IMR-90 (cell line): ENCODE results near the gene NAMPT.

Experiments
- CEBPB ChIP-seq: IDR thresholded peaks from 2 replicates; pipeline ENCODE4 v1.6.1; 2012; ENCODE audit warnings: low read depth, low read length, improper control_type of control experiment
- CHD1 ChIP-seq: IDR thresholded peaks from 2 replicates; pipeline ENCODE4 v1.6.1; 2012; ENCODE audit warnings: low read depth, low read length, improper control_type of control experiment
- CTCF ChIP-seq: conservative IDR thresholded peaks from 2 replicates; pipeline ENCODE4 v1.5.1; 2012; ENCODE audit warnings: mild to moderate bottlenecking, low read depth, low read length, improper control_type of control experiment
- MAFK ChIP-seq: IDR thresholded peaks from 2 replicates; pipeline ENCODE4 v1.6.1; 2012; ENCODE audit warnings: low read depth, low read length, improper control_type of control experiment
- MAZ ChIP-seq: IDR thresholded peaks from 2 replicates; pipeline ENCODE4 v1.6.1; 2012; ENCODE audit warnings: low read depth, mild to moderate bottlenecking, low read length, improper control_type of control experiment, moderate library complexity, borderline replicate concordance
- MXI1 ChIP-seq: IDR thresholded peaks from 2 replicates; pipeline ENCODE4 v1.6.1; 2012; ENCODE audit warnings: low read depth, mild to moderate bottlenecking, low read length, moderate library complexity, borderline replicate concordance
- POLR2A ChIP-seq: IDR thresholded peaks from 2 replicates; pipeline ENCODE4 v1.6.1; 2012; ENCODE audit warnings: mild to moderate bottlenecking, low read depth, low read length
- RAD21 ChIP-seq: IDR thresholded peaks from 2 replicates; pipeline ENCODE4 v1.6.1; 2012; ENCODE audit warnings: low read length, improper control_type of control experiment
- RCOR1 ChIP-seq: IDR thresholded peaks from 2 replicates; pipeline ENCODE4 v1.6.1; 2012; ENCODE audit warnings: mild to moderate bottlenecking, low read length, improper control_type of control experiment; ENCODE audit not compliant: insufficient replicate concordance
- RFX5 ChIP-seq: IDR thresholded peaks from 2 replicates; pipeline ENCODE4 v1.8.0; 2012; ENCODE audit warnings: low read depth, mild to moderate bottlenecking, low read length, moderate library complexity
- SMC3 ChIP-seq: fragments of 150-350 bp; IDR thresholded peaks from 2 replicates; pipeline ENCODE4 v1.6.1; 2016; ENCODE audit warnings: low read depth, mild to moderate bottlenecking, antibody characterized with exemption, low read length, moderate library complexity

GRCh38 chr7:106199813-106200364 lies 84.9 kb downstream of the NAMPT start:
- no peak for TF ChIP-seq MAZ
- TF ChIP-seq CTCF: no peak
- no peak for TF ChIP-seq MXI1
- TF ChIP-seq RAD21: no peak
- no peak for TF ChIP-seq CHD1
- TF ChIP-seq CEBPB: no peak
- no peak for TF ChIP-seq SMC3
- TF ChIP-seq POLR2A: no peak
- no peak for TF ChIP-seq RFX5
- TF ChIP-seq MAFK: no peak
- TF ChIP-seq RCOR1: no peak
